ENCODE measurements around the gene MINAR1. TPM values are rescaled to one million over a fixed set of nuclear protein-coding genes. Genes with fewer than 3 reads are reported as not detected.

The MINAR1 gene
- polyA plus RNA-seq, 1 donor (not counting 4 experiments of a cell fraction or from before 2014, with no cell fraction given) = 0.13 TPM

- no peak overlapping the region for H3K4me3 ChIP-seq (ENCODE audit: control insufficient read depth in 2 of 3, extremely low read depth in 1 of 3, insufficient read depth in 2 of 3, low read depth in 1 of 3, low read length in 3 of 3)
- TF ChIP-seq CTCF (optimal IDR thresholded peaks at IDR 0.05 in 1 of 3, IDR thresholded peaks at IDR 0.05 in 1 of 3, conservative IDR thresholded peaks at IDR 0.05 in 1 of 3; ENCODE audit: extremely low read depth in 1 of 3, insufficient read depth in 2 of 3, low read length in 3 of 3) = no peak
- no peak for TF ChIP-seq EZH2 (IDR thresholded peaks at IDR 0.05; ENCODE audit: low read length)
- H3K27me3 ChIP-seq (ENCODE audit: control insufficient read depth, extremely low read depth, insufficient read depth, low read length) = peaks cover 45% of the 10 kb centered on the region
- FAIRE-seq (no peak), DNase-seq (ENCODE audit: low read depth, low spot score) (no peak)
- no peaks in the 10 kb centered on the region for H4K20me1 ChIP-seq (ENCODE audit: control insufficient read depth, extremely low read depth, insufficient read depth, low read length)
- H3K27ac ChIP-seq (ENCODE audit: control insufficient read depth, insufficient read depth, low read length) = no peak overlapping the region
- H3K4me1 ChIP-seq (ENCODE audit: control insufficient read depth, extremely low read depth, insufficient read depth, low read length) = peaks cover 6% of the 10 kb centered on the region
- dilution Hi-C loops (cut with MboI; ENCODE audit: extremely low pct_ligation_motif_present, low sequenced_read_pairs) = no loop called here
- H3K9ac ChIP-seq (ENCODE audit: control insufficient read depth, extremely low read depth, insufficient read depth, low read length) = no peak overlapping the region
- H3K9me1 ChIP-seq (ENCODE audit: control insufficient read depth, extremely low read depth, insufficient read depth, low read length) = no peaks in the 10 kb centered on the region
- H3K4me2 ChIP-seq (ENCODE audit: control insufficient read depth, extremely low read depth, insufficient read depth, low read depth, low read length) = no peak overlapping the region
- no peaks in the 10 kb centered on the region for H3K9me3 ChIP-seq (ENCODE audit: control insufficient read depth, low read depth, low read length)
- no peaks in the 10 kb centered on the region for H3K79me2 ChIP-seq (ENCODE audit: control insufficient read depth, insufficient read depth, low read length)
- H2AFZ ChIP-seq (ENCODE audit: control insufficient read depth, low read length) = no peak overlapping the region
- no peaks in the 10 kb centered on the region for H3K36me3 ChIP-seq (ENCODE audit: control insufficient read depth in 2 of 2, extremely low read depth in 1 of 2, insufficient read depth in 2 of 2, low read length in 2 of 2)
These were observed 4.1 kb upstream of the MINAR1 start for GRCh38 chr15:79427781-79428598.

DNA sequence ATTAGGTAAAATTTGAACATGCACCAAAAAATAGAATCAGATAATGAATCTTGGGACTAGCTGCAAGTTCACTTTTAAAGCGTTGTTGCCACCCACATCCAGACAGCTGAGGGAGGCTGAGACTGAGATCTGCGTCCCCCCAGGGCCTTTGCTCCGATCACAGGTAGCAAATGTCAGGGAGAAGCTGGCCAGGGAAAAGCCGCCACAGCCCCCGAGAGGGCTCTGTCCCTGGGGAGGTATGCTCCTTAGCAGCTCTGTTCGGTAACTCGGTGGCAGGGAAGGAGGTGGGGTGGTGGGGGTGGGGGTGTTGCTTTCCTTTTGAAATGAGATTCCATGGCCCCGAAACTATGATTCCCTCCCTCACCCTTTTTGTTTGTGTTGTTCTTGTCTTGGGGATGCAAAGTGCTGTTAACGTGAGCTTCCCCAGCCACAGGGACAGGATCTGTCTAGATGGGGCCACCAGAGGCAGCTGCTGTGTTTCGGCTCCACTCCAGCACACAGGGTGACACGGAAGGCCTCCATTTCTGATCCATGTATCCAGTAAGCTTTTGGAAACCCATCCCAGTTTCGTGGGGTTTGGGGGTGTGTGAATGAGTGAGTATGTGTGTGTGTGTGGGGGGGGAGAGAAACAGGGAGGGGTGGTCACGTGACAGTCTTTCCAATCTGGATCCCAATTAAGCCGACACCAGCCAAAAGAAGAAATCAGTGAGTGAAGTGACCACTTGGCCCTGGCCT lies 1.1 kb upstream of the MINAR1 start:
- TF ChIP-seq EZH2 (IDR thresholded peaks at IDR 0.05; ENCODE audit: low read length) (no peak), CTCF (optimal IDR thresholded peaks at IDR 0.05 in 1 of 3, IDR thresholded peaks at IDR 0.05 in 1 of 3, conservative IDR thresholded peaks at IDR 0.05 in 1 of 3; ENCODE audit: extremely low read depth in 1 of 3, insufficient read depth in 2 of 3, low read length in 3 of 3) (no peak)
- no peaks in the 10 kb centered on the region for H3K36me3 ChIP-seq (ENCODE audit: control insufficient read depth in 2 of 2, extremely low read depth in 1 of 2, insufficient read depth in 2 of 2, low read length in 2 of 2)
- H3K9me3 ChIP-seq (ENCODE audit: control insufficient read depth, low read depth, low read length) = no peaks in the 10 kb centered on the region
- no peak overlapping the region for H2AFZ ChIP-seq (ENCODE audit: control insufficient read depth, low read length)
- no peak overlapping the region for H3K27ac ChIP-seq (ENCODE audit: control insufficient read depth, insufficient read depth, low read length)
- H3K9me1 ChIP-seq (ENCODE audit: control insufficient read depth, extremely low read depth, insufficient read depth, low read length) = no peaks in the 10 kb centered on the region
- DNase-seq (ENCODE audit: low read depth, low spot score) (no peak), FAIRE-seq (no peak)
- H4K20me1 ChIP-seq (ENCODE audit: control insufficient read depth, extremely low read depth, insufficient read depth, low read length) = no peaks in the 10 kb centered on the region
- peak overlapping the region; percentile 75 for H3K4me2 ChIP-seq (ENCODE audit: control insufficient read depth, extremely low read depth, insufficient read depth, low read depth, low read length)
- peaks cover 6% of the 10 kb centered on the region for H3K4me1 ChIP-seq (ENCODE audit: control insufficient read depth, extremely low read depth, insufficient read depth, low read length)
- H3K27me3 ChIP-seq (ENCODE audit: control insufficient read depth, extremely low read depth, insufficient read depth, low read length) = peaks cover 61% of the 10 kb centered on the region
- H3K4me3 ChIP-seq (ENCODE audit: control insufficient read depth in 2 of 3, extremely low read depth in 1 of 3, insufficient read depth in 2 of 3, low read depth in 1 of 3, low read length in 3 of 3) = peak overlapping the region; percentile 26 to 53 (median 29)
- no peaks in the 10 kb centered on the region for H3K79me2 ChIP-seq (ENCODE audit: control insufficient read depth, insufficient read depth, low read length)
- no peak overlapping the region for H3K9ac ChIP-seq (ENCODE audit: control insufficient read depth, extremely low read depth, insufficient read depth, low read length)
- dilution Hi-C loops (cut with MboI; ENCODE audit: extremely low pct_ligation_motif_present, low sequenced_read_pairs) = no loop called here
